Measurements from ENCODE around the gene TRAM2. TPM values are rescaled to one million over a fixed set of nuclear protein-coding genes. Genes with fewer than 3 reads are reported as not detected.
A peak's percentile ranks its signal among the peaks of the same experiment; 100 is the strongest.

The TRAM2 gene
- total and polyA plus RNA-seq, 2 of the 13 experiments (the other 11 are each of a cell fraction or from before 2014, with no cell fraction given) = 49.1 to 72.5 TPM

GRCh38 chr6:52515219-52515960 is 61.5 kb downstream of the TRAM2 start (continued):
- TF ChIP-seq CEBPB (IDR thresholded peaks at IDR 0.05; ENCODE audit: borderline replicate concordance, low read depth, low read length) = peak; percentile 47; the same call in 1 of the 2 replicates

GRCh38 chr6:52514514-52514913 is 62.3 kb downstream of the TRAM2 start:
- DNase-seq (ENCODE audit: low spot score) = no peak
- TF ChIP-seq ZNF20 (CRISPR knock-in tag; IDR thresholded peaks at IDR 0.05) (no peak), FLYWCH1 (CRISPR knock-in tag; IDR thresholded peaks at IDR 0.05) (no peak), ZBED4 (CRISPR knock-in tag; IDR thresholded peaks at IDR 0.05; ENCODE audit: borderline replicate concordance) (no peak), ZBTB34 (CRISPR knock-in tag; IDR thresholded peaks at IDR 0.05) (no peak), ASH2L (IDR thresholded peaks at IDR 0.05; ENCODE audit: insufficient read length, low read depth, low read length) (no peak), ZNF547 (CRISPR knock-in tag; IDR thresholded peaks at IDR 0.05) (no peak), ATF3 (CRISPR knock-in tag; IDR thresholded peaks at IDR 0.05) (no peak), LRRFIP1 (CRISPR knock-in tag; conservative IDR thresholded peaks at IDR 0.05) (no peak)

More at GRCh38 chr6:52514514-52514913, 62.3 kb downstream of the TRAM2 start:
- WGBS (ENCODE audit: low lambda C conversion rate) = 74% methylated on average over 7 of the region's 7 CpGs
- Histone ChIP-seq H3K27me3 (ENCODE audit: control insufficient read depth in 1 of 2, insufficient read depth in 2 of 2, low read length in 2 of 2) (no peaks in the 10 kb centered on the region), H3K4me2 (ENCODE audit: low read depth, low read length) (no peak overlapping the region), H3K36me3 (replicated peaks in 1 of 2; ENCODE audit: control insufficient read depth in 1 of 2, insufficient read depth in 2 of 2, low read length in 2 of 2) (peaks cover 42 to 89% of the 10 kb centered on the region in 2 experiments), H3K4me3 (replicated peaks in 1 of 3; ENCODE audit: insufficient read depth in 1 of 3, low read depth in 2 of 3, low read length in 3 of 3) (no peak overlapping the region), H3K27ac (ENCODE audit: extremely low read length, insufficient read depth, low read length) (no peak overlapping the region), H4K20me1 (ENCODE audit: insufficient read depth, low read length) (no peaks in the 10 kb centered on the region), H2AFZ (ENCODE audit: low read length) (no peak overlapping the region), H3K4me1 (ENCODE audit: insufficient read depth, low read length) (peaks cover 54% of the 10 kb centered on the region), H3K79me2 (ENCODE audit: insufficient read depth, low read length) (peaks cover 22% of the 10 kb centered on the region), H3K9me3 (ENCODE audit: low read length) (no peaks in the 10 kb centered on the region), H3K9ac (ENCODE audit: insufficient read depth, low read depth, low read length) (no peak overlapping the region)
- POLR2A ChIA-PET = interaction anchor here (4.3 kb wide), 1 partner anchor 30 kb away, joined by 22 read pairs; no protein-coding TSS in a partner anchor
- intact Hi-C loops (cut with micrococcal nuclease; ENCODE audit: unreplicated experiment) (loop anchor here (2.0 to 10.0 kb wide), 2 partner anchors 94 to 150 kb away; partner anchors contain the start of gene EFHC1), in situ Hi-C loops (cut with HindIII; ENCODE audit: extremely low pct_ligation_motif_present, low pct_unique_long_range_greater_than_20kb) (no loop called here)
- no TSS peak for BruUV-seq (replicated peaks)
- CTCF ChIA-PET (ENCODE audit: low intra/inter-chr PET ratio, low total read pairs) = no interaction called here
- ATAC-seq (no peak), FAIRE-seq (no peak)

Measured in HepG2 (cell line).